NT2/D1 (cell line): ENCODE measurements around the gene TBKBP1.

Experiments used
- DNase-seq: peaks from one replicate; pipeline ENCODE4 v3.0.0-alpha.2; 2011; ENCODE audit warnings: low read depth, low spot score
- H3K27me3 ChIP-seq: 2 replicates; pipeline ENCODE4 v1.6.0; 2011; ENCODE audit warnings: mild to moderate bottlenecking; ENCODE audit not compliant: insufficient read length, insufficient read depth
- H3K36me3 ChIP-seq: 2 replicates; pipeline ENCODE4 v1.6.1; 2011; ENCODE audit warnings: mild to moderate bottlenecking, low read length, mixed read lengths; ENCODE audit not compliant: insufficient read depth, insufficient read length
- H3K4me1 ChIP-seq: 2 replicates; pipeline ENCODE4 v1.5.1; 2011; ENCODE audit not compliant: insufficient read depth, insufficient read length
- H3K4me3 ChIP-seq: 2 replicates; pipeline ENCODE4 v1.5.1; 2011; ENCODE audit warnings: low read depth; ENCODE audit not compliant: insufficient read length
- H3K9ac ChIP-seq: 2 replicates; pipeline ENCODE4 v1.6.0; 2011; ENCODE audit warnings: low read depth; ENCODE audit not compliant: insufficient read length
- H3K9me3 ChIP-seq: 2 replicates; pipeline ENCODE4 v1.5.1; 2011; ENCODE audit warnings: mild to moderate bottlenecking, low read length; ENCODE audit not compliant: insufficient read depth
- SUZ12 ChIP-seq: IDR thresholded peaks from 2 replicates; pipeline ENCODE4 v1.6.1; 2011; ENCODE audit not compliant: insufficient read length, insufficient read depth; ENCODE audit errors: extremely low read depth
- YY1 ChIP-seq: IDR thresholded peaks from 2 replicates; pipeline ENCODE4 v1.6.1; 2011; ENCODE audit not compliant: insufficient read length, insufficient read depth
- ZNF274 ChIP-seq: IDR thresholded peaks from 2 replicates; pipeline ENCODE4 v1.6.1; 2011; ENCODE audit warnings: mild to moderate bottlenecking, low read depth, low read length

TBKBP1 gene

DNA sequence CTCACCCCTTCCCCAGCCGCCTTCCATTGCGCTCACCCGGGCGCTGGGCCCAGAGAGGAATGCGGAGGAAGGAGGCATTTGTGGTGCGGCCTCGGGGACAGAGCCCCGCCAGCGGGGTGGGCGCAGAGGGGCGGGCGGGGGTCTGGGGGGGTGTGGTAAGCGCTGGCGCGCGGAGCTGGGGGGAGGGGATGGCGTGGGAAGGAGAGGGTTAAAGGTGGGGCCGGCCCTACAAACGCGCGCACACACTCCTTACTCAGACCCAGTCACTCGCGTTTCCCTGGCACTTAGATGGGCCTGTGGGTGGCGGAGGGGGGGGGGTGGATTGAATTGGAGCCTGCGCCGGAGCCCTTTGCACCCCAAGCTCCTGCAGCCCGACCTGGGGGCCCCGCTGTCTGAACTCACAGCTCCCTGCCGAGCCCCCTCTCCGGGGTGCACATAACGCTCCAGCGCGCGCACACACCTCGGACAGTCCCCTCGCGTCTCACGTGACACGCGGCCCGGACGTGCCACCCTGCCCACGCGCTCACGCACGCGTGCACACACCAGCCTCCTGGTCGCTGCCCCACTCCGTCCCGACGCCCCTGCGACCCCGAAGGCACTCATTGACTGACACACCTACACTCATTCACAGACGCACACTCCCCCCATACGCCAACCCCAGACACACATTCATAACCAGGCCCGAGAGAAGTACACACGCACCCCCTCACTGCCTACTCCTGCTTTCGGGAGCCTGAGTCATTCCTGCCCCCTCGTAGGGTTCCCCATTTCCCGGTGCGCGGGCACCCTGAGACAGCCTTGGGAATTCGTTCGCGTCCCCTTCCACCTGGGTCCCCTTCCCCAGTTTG is 844 bp downstream of the TBKBP1 start:
- H3K9me3 ChIP-seq, result no peaks in the 10 kb centered on the region
- peaks cover 29% of the 10 kb centered on the region for H3K36me3 ChIP-seq
- DNase-seq, result no peak
- TF ChIP-seq SUZ12, result no peak
- no peak for TF ChIP-seq ZNF274
- TF ChIP-seq YY1, result no peak
- peak overlapping the region; percentile 87 for H3K4me3 ChIP-seq
- peak overlapping the region; percentile 96 for H3K9ac ChIP-seq
- peaks cover 31% of the 10 kb centered on the region for H3K4me1 ChIP-seq
- no peaks in the 10 kb centered on the region for H3K27me3 ChIP-seq

DNA sequence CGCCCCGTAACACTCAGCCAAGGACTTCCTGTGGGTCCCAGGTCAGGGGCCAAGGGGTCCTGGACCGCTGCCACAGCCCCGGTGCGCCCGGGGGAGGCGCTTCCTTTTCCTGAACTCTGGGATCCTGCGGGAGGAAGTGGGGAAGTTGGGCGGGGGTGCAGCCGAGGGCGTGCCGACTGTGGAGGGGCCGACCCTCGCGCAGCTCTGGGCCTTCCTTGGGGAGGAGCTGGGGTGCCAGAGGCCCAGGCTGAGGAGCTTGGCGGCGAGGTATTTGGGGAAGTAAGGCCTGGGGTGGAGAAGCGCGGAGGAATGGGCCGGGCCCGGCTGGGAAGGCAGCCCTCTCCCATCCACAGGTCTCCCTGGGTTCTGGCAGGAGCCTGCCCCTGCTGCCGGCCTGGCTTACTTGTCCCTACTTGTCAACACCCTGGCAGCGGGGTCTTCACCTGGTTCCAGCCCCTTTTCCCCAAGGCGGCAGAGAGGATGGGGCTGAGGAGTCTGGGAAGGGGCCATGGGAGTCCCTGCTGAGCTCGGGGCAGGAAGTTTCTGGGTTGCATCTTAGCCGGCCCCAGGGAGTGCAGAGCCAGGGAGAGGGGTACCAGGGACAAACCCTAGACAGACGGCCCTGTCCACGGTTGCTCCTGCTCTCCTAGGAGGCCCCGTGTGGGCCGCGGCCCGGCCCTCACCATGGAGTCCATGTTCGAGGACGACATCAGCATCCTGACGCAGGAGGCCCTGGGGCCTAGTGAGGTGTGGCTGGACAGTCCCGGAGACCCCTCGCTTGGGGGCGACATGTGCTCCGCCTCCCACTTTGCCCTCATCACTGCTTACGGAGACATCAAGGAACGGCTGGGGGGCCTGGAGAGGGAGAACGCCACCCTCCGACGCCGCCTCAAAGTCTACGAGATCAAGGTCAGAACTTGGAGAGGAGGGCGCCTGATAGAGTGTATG is 1.7 kb downstream of the TBKBP1 start:
- H3K9ac ChIP-seq, result peak overlapping the region; percentile 96
- H3K27me3 ChIP-seq, result no peaks in the 10 kb centered on the region
- H3K9me3 ChIP-seq, result no peaks in the 10 kb centered on the region
- H3K36me3 ChIP-seq, result peaks cover 35% of the 10 kb centered on the region
- no peak for DNase-seq
- H3K4me3 ChIP-seq, result peak overlapping the region; percentile 87
- TF ChIP-seq SUZ12 (no peak), ZNF274 (no peak)
- peaks cover 26% of the 10 kb centered on the region for H3K4me1 ChIP-seq

DNA sequence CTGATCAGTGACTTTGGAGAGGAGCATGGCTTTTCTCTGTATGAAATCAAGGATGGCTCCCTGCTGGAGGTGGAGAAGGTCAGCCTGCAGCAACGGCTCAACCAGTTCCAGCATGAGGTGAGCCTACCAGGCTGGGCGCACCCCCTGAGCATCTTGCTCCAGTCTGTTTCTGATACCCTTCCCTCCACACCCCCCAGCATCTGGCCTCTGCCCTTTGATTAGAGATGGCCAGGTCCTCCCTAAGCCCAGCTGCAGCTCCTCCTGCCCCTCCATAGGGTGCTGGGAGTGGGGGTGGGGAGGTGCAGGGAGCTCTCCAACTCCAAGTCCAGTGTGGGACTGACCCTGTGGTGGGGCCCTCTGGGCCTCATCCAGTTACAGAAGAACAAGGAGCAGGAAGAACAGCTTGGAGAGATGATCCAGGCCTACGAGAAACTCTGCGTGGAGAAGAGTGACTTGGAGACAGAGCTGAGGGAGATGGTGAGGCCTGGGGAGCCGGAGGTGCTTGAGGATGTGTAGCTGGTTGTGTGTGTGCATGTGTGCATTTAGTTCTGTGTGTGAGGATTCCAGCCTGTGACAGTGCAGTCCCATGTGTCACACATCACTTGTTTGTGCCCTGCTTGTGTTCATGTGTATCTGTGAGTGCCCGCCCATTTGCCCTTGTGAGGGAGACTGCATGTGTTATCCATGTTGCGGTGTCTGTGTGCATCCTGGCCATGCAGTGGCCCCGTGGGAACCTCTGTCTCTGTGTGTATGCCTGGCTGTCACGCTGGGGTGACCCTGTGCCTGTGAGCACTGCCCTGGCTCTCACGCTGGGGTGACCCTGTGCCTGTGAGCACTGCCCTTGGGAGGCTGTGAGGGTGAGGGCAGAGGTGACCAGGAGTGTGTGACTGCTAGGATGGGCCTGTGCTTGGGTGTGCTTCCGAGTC is 3.0 kb downstream of the TBKBP1 start:
- no peak for TF ChIP-seq YY1
- TF ChIP-seq SUZ12, result no peak
- TF ChIP-seq ZNF274, result no peak
- Histone ChIP-seq H3K4me1 (peaks cover 29% of the 10 kb centered on the region), H3K9me3 (no peaks in the 10 kb centered on the region), H3K36me3 (peaks cover 47% of the 10 kb centered on the region), H3K4me3 (no peak overlapping the region), H3K9ac (peak overlapping the region; percentile 43), H3K27me3 (no peaks in the 10 kb centered on the region)
- DNase-seq, result no peak

- H3K4me1 ChIP-seq, result peaks cover 29% of the 10 kb centered on the region
- no peaks in the 10 kb centered on the region for H3K27me3 ChIP-seq
Observed at GRCh38 chr17:47697906-47698711, 4.1 kb downstream of the TBKBP1 start.

GRCh38 chr17:47698749-47699535 is 5.0 kb downstream of the TBKBP1 start:
- H3K9me3 ChIP-seq, result no peaks in the 10 kb centered on the region
- H3K27me3 ChIP-seq, result no peaks in the 10 kb centered on the region
- peaks cover 64% of the 10 kb centered on the region for H3K36me3 ChIP-seq
- DNase-seq, result no peak
- no peak overlapping the region for H3K4me3 ChIP-seq
- peaks cover 30% of the 10 kb centered on the region for H3K4me1 ChIP-seq
- H3K9ac ChIP-seq, result no peak overlapping the region
- no peak for TF ChIP-seq SUZ12
- TF ChIP-seq ZNF274, result no peak
- TF ChIP-seq YY1, result no peak

More at GRCh38 chr17:47697906-47698711, 4.1 kb downstream of the TBKBP1 start:
- no peak for DNase-seq
- TF ChIP-seq YY1, result no peak
- TF ChIP-seq ZNF274, result no peak
- TF ChIP-seq SUZ12, result no peak
- Histone ChIP-seq H3K9me3 (no peaks in the 10 kb centered on the region), H3K9ac (no peak overlapping the region), H3K36me3 (peaks cover 56% of the 10 kb centered on the region), H3K4me3 (no peak overlapping the region)
